ENCODE data around the gene ZNF638. TPM values are rescaled to one million over a fixed set of nuclear protein-coding genes. Genes with fewer than 3 reads are reported as not detected.

ZNF638 gene
- total RNA-seq, 1 donor from 2014 or later: 358 TPM

- FAIRE-seq: no peak
- no peak for DNase-seq (ENCODE audit: low spot score in 2 of 2)
Measured at GRCh38 chr2:71333619-71334018, 2.0 kb downstream of the ZNF638 start.

DNA sequence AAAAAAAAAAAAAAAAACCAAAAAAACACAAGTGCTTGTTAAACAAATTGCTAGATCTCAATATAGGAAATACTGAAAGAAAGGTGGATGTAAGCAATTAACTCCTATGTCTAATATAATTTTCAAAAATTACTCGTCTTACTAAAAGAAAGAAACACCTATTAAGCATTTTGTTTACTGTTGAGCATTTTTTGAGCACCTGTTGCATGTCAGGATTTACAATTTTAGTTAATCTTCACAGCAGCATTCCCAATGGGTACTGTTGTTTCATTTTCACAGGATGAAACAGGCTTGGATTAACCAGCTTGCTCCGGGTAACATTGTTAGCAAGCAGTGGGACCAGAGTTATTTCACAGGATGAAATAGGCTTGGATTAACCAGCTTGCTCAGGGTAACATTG, 4.8 kb downstream of the ZNF638 start:
- FAIRE-seq: no peak

GRCh38 chr2:71336802-71337201, 5.2 kb downstream of the ZNF638 start:
- DNase-seq (ENCODE audit: low spot score in 2 of 2): no peak
- FAIRE-seq: no peak

More for the DNA sequence above, 4.8 kb downstream of the ZNF638 start:
- no peak for DNase-seq (ENCODE audit: low spot score in 2 of 2)

DNA sequence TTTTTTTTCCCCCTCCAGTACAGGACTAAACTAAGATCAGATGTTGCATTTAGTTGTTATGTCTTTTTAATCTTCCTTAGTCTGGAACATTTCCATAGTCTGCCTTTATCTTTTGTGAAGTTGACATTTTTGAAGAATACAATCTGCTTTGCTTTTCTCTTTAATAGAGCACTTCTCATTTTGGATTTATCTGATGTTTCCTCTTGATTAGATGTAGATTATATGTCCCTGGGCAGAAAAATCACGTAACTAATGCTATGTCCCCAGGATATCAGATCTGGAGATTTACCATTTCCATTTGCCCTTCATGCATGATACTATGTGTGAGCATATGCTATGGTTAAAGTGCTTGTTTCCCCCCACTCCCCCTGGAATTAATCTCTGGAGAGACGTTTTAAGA, 6.2 kb downstream of the ZNF638 start:
- FAIRE-seq: no peak

DNA sequence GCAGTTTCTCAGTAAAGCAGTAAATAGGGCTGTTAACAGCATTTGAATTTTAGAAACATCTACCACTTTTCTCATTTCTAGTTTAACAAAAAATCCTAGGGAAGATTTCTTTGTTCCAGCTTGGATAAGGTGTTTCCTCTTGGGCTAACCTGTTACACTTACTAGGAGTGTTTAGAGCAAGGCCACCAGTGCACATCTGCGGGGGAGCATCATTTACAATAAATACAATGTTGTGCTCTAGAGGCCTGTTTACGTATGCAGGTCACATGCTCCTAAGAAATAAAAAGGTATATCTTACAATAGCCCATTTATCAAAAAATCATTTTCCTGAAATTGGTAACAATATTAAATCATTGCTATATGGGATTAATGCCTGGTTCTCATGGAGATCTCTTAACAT, 8.1 kb downstream of the ZNF638 start:
- FAIRE-seq (no peak), DNase-seq (ENCODE audit: low spot score in 2 of 2) (no peak)

More for the DNA sequence above, 6.2 kb downstream of the ZNF638 start:
- no peak for DNase-seq (ENCODE audit: low spot score in 2 of 2)

- FAIRE-seq (no peak), DNase-seq (ENCODE audit: low spot score in 2 of 2) (no peak)
Measured at GRCh38 chr2:71340176-71340575, 8.6 kb downstream of the ZNF638 start.

DNA sequence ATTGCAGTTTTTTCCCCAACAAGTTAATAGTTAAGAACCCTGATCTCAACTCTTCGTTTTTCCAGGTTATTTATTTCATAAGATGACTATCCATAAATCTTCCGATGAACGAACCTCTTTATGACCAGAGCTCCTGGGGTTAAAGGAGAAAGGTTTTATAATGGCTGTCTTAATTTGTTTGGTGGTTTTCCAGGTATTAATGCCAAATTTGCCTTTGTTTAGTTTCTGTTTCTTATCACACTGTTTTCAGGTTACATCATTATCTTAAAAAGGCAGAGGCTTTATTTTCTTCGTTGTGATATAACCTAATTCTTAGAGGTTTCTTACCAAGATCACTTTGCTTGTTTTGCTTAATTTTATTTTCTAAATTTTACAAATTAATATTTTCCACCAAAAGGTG, 10.1 kb downstream of the ZNF638 start:
- FAIRE-seq (no peak), DNase-seq (ENCODE audit: low spot score in 2 of 2) (no peak)

DNA sequence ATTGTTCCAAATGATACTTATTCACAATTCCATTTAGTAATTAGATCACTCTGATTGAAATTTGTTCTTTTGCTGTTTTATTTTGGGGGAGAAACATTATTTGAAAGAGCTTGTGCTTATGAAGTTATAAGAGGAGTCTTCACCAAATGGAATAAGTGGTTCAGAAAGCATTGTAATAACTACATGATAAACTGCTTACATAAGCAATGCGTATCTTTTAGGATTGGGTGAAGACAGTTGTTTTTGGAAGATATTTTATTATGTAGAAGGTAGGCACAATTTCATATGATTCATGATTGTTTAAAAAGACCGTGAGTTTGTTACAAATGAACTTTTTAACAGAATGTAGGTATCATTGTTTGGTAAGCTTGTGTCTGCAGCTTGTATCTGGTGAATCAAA, 14.5 kb downstream of the ZNF638 start:
- FAIRE-seq (no peak), DNase-seq (ENCODE audit: low spot score in 2 of 2) (no peak)

DNA sequence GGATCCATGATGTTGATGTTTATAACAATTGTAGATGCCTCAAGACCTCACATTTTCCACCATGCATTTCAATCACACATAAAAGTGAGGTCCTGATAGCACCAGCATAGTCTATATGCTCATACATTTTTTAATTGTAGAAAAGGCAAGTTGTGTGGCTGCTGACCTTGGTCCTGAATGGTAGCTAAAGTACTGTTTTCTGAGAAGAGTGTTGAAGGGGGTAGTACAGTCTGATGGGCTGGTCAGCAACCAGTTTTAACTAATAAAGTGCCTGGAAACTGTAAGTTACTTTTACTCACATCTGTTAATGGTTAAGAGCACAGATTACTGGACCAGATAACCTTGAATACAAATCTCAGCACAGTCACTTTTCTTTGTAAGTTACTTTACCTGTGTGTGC, 15.9 kb downstream of the ZNF638 start:
- DNase-seq (ENCODE audit: low spot score in 2 of 2): no peak

DNA sequence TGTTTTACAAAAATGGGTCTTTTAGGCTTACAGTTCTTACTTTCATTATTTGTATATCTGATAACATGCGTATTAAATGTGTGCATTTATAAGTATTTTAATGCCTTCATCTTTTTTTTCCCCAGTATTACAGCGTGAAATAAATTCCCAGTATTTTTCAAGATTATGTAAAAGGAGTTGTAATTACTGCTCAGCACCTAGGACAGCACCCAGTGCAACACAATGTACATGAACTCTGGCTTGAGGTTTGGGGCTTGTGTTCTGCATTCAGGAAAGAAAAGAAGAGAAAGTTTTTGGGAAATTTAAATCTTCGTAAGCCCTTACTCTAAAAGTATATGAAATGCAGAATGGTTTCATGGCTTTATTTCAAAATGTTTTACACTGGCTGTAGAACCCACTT, 16.7 kb downstream of the ZNF638 start:
- no peak for DNase-seq (ENCODE audit: low spot score in 2 of 2)

More for the DNA sequence above, 15.9 kb downstream of the ZNF638 start:
- FAIRE-seq: no peak

DNA sequence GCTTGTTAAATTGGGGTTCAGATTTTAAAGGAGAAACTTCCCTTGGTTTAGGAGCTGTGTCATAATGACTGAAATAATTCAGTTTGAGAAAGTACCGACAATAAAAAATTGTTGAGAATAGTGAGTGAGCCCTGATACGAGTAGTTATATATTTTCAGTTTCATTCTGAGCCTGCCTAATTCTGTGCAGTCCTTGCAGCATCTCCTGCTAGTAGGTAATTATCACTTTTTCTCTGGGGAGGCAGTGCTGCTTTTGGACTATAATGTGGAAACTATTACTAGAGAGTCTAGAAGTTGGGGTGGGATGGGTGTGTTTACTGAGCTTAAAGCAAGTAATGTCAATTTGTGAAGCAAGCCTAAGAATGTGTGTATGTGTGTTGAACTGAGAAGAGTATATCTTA, 21.7 kb downstream of the ZNF638 start:
- DNase-seq (ENCODE audit: low spot score in 2 of 2): no peak
- FAIRE-seq: no peak

More for the DNA sequence above, 16.7 kb downstream of the ZNF638 start:
- no peak for FAIRE-seq

- DNase-seq (ENCODE audit: low spot score in 2 of 2) (no peak), FAIRE-seq (no peak)
Measured at GRCh38 chr2:71358931-71359671, 27.5 kb downstream of the ZNF638 start.

DNA sequence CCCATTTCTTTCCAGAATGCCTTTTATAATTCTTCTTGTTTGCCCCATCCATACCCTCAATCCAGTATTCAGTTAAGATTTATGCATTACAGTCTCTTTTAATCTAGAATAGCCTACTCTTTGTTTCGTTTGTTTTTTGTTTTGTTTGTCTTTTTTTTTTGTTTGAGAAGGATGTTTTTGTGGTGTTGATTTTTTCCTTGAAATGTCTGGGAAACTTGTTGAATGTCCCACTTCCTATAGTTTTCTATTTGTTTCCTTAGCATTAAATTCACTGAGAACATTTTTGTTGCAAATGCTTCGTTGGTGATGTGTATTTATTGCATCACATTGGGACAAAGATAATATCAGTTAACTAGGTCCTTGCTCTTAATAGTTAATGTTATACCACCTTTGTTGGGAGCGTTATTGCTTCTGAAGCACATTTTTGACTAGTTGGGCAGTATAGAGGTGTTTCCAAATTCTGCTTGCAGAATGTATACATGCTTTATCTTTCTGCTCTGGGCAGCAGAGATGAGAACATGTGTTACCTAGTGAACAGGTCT, 28.9 kb downstream of the ZNF638 start:
- no peak for FAIRE-seq
- DNase-seq (ENCODE audit: low spot score in 2 of 2): no peak

GRCh38 chr2:71361631-71362030, 30.0 kb downstream of the ZNF638 start:
- no peak for FAIRE-seq
- DNase-seq (ENCODE audit: low spot score in 2 of 2): no peak

GRCh38 chr2:71362447-71362846, 30.9 kb downstream of the ZNF638 start:
- no peak for FAIRE-seq

DNA sequence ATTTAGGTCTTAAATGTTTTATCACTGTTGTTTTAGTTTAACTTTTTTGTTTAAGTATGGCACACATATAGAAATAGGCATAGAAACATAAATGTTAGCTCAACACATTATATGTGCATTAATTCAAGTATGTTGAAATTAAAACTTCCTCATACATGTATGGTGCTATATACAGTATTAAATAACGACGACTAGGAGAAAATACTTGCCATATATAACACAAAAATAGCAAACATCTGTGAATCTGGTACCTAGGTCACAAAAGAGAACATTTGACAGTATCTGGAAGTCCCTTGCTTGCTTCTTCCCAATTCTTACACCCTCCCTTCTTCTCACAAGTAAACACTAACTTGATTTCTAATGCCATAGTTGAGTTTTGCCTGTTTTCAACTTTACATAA, 38.4 kb downstream of the ZNF638 start:
- DNase-seq (ENCODE audit: low spot score in 2 of 2): no peak
- no peak for FAIRE-seq

More at GRCh38 chr2:71362447-71362846, 30.9 kb downstream of the ZNF638 start:
- no peak for DNase-seq (ENCODE audit: low spot score in 2 of 2)

DNA sequence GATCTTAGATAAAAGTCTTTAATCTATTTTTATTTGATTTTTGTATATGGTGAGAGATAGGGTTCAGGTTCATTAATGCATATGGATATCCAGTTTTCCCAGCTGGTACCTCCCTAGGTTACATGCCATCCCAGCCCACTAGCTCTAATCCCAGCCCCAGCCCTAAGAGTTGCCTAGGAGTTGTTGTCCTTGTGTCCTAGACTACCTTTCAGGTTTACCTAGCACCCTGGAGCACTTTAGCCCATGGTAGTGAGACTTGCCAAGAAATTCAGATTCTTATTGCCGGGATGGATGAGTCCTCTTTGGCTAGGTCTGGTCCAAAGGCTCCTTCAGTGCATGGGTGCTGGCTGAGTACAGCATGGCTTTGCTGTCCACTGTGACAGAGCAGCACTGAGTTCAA, 40.5 kb downstream of the ZNF638 start:
- no peak for FAIRE-seq

DNA sequence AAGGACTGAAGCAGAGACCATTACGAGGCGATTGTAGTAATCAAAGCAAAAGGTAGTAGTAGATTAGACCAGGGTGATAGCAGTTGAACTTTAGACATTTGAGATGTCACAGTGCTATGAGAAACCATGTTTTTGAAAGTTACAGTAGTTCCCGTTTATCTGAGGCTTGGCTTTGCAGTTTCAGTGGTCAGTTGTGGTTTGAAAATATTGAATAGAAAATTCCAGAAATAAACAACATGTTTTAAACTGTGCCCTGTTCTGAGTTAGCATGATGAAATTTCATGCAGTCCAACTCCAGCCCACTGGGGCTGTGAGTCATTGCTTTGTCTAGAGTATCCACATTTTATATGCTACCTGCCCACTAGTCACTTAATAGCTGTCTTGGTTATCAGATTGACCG, 47.5 kb downstream of the ZNF638 start:
- FAIRE-seq (no peak), DNase-seq (ENCODE audit: low spot score in 2 of 2) (no peak)

More for the DNA sequence above, 40.5 kb downstream of the ZNF638 start:
- DNase-seq (ENCODE audit: low spot score in 2 of 2): no peak

DNA sequence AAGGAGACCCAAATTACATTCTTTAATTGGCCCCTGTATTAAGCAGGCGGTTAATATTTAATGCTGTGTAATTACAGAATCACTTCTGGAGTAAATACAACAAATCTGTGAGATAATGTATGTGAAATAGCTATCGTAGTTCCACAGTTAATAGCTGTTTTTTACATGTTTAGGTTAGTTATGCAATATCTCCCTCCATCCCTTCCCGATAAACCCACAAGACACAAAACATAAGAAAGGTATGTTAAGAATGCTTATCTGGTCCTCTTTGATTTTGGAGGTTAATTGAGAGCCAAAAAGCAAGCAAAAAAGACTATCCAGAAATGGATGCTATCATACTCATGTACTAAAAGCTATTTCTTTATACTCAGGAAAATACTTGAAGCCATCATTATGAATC, 49.1 kb downstream of the ZNF638 start:
- no peak for FAIRE-seq
- no peak for DNase-seq (ENCODE audit: low spot score in 2 of 2)

DNA sequence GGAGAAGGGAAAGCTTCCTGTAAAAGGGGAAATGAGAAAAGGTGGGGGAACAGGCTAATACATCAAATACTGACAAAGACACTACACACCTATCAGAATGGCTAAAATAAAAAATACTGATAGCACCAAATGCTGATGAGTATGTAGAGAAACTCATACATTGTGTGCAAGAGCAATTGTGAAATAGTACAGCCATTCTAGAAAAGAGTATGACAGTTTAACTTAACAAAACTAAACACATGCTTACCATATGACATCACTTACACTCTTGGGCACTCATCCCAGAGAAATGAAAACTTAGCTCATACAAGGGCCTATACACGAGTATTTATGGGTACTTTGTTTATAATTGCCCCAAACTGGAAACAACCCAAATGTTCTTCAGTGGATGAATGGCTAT, 53.4 kb downstream of the ZNF638 start:
- FAIRE-seq (no peak), DNase-seq (ENCODE audit: low spot score in 2 of 2) (no peak)

- no peak for FAIRE-seq
Measured at GRCh38 chr2:71388214-71388613, 56.6 kb downstream of the ZNF638 start.

DNA sequence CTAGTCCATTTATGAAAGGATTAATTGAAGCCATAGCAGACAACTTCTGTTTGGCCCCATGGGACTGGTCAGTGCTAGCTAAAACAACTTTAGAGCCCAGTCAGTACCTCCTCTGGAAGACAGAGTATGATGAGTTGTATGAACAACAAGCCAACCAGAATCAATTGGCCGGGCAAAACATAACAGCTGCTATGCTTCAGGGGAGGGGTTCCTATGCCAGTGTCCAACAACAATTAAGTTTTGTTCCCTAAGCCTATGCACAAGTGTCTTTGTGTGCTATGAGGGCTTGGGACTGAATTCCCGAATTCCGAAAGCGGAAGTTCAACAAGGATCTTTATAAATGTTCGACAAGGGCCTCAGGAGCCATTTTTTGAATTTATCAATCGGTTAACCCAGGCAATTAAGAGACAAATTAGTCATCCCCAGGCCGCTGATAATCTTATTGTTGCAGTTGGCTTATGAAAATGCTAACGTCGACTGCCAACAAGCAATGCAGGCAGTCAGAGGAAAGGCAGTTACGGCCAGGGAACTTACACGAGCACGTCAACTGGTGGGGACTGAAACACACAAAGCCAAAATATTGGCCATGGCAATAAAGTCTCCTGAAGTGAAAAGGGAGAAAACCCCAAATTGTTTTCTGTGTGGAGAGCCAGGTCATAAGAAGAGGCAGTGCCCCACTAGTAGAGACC, 57.9 kb downstream of the ZNF638 start:
- FAIRE-seq: peak; percentile 31

More at GRCh38 chr2:71388214-71388613, 56.6 kb downstream of the ZNF638 start:
- DNase-seq (ENCODE audit: low spot score in 2 of 2): no peak

More for the DNA sequence above, 57.9 kb downstream of the ZNF638 start:
- DNase-seq (ENCODE audit: low spot score in 2 of 2): peak; percentile 6 to 10
